HG03039 (cell line): ENCODE measurements around the gene PDIA5.

Experiments used
- ATAC-seq: cut with Tn5 transposase; IDR thresholded peaks from one replicate; pipeline ENCODE4 v1.9.1; 2021; ENCODE audit warnings: mild to moderate bottlenecking, moderate library complexity; ENCODE audit not compliant: unreplicated experiment

The PDIA5 gene

GRCh38 chr3:123113889-123114450 lies 47.1 kb downstream of the PDIA5 start:
- no peak for ATAC-seq

GRCh38 chr3:123116116-123116515 lies 49.3 kb downstream of the PDIA5 start:
- no peak for ATAC-seq

- ATAC-seq, result no peak
These were observed 52.6 kb downstream of the PDIA5 start for GRCh38 chr3:123119388-123119787.

GRCh38 chr3:123119802-123120201 lies 53.0 kb downstream of the PDIA5 start:
- no peak for ATAC-seq

- no peak for ATAC-seq
These were observed 53.7 kb downstream of the PDIA5 start for GRCh38 chr3:123120573-123120972.

- no peak for ATAC-seq
These were observed 55.2 kb downstream of the PDIA5 start for GRCh38 chr3:123122057-123122456.

- ATAC-seq, result no peak
These were observed 55.9 kb downstream of the PDIA5 start for GRCh38 chr3:123122525-123123315.

- no peak for ATAC-seq
These were observed 57.1 kb downstream of the PDIA5 start for GRCh38 chr3:123123716-123124616.

GRCh38 chr3:123124971-123125370 lies 58.1 kb downstream of the PDIA5 start:
- ATAC-seq, result no peak

- no peak for ATAC-seq
These were observed 59.2 kb downstream of the PDIA5 start for GRCh38 chr3:123126031-123126430.

GRCh38 chr3:123126653-123127052 lies 59.8 kb downstream of the PDIA5 start:
- ATAC-seq, result no peak

GRCh38 chr3:123129092-123129491 lies 62.3 kb downstream of the PDIA5 start:
- no peak for ATAC-seq

- no peak for ATAC-seq
These were observed 62.7 kb downstream of the PDIA5 start for GRCh38 chr3:123129532-123129931.

- ATAC-seq, result no peak
These were observed 63.4 kb downstream of the PDIA5 start for GRCh38 chr3:123130079-123130750.

- no peak for ATAC-seq
These were observed 67.8 kb downstream of the PDIA5 start for GRCh38 chr3:123134671-123135070.

- no peak for ATAC-seq
These were observed 70.2 kb downstream of the PDIA5 start for GRCh38 chr3:123137001-123137400.

- ATAC-seq, result no peak
These were observed 72.1 kb downstream of the PDIA5 start for GRCh38 chr3:123138839-123139444.

- ATAC-seq, result no peak
These were observed 72.7 kb downstream of the PDIA5 start for GRCh38 chr3:123139522-123139921.

GRCh38 chr3:123140550-123140949 lies 73.7 kb downstream of the PDIA5 start:
- no peak for ATAC-seq

GRCh38 chr3:123141276-123141675 lies 74.5 kb downstream of the PDIA5 start:
- ATAC-seq, result no peak
